IPS-11a (cell line): ENCODE results near the gene REXO5.

Experiments
- H3K4me3 ChIP-seq: one replicate; pipeline ENCODE4 v1.5.1; 2013; ENCODE audit warnings: low read depth, low read length, control low read depth

The REXO5 gene

GRCh38 chr16:20871258-20871657, 64.9 kb downstream of the REXO5 start:
- no peak overlapping the region for H3K4me3 ChIP-seq

- no peak overlapping the region for H3K4me3 ChIP-seq
Measured at GRCh38 chr16:20871941-20872815, 65.9 kb downstream of the REXO5 start.

- no peak overlapping the region for H3K4me3 ChIP-seq
Measured at GRCh38 chr16:20873331-20873730, 67.0 kb downstream of the REXO5 start.

- H3K4me3 ChIP-seq, result no peak overlapping the region
Measured at GRCh38 chr16:20874088-20874581, 67.8 kb downstream of the REXO5 start.

- no peak overlapping the region for H3K4me3 ChIP-seq
Measured at GRCh38 chr16:20875355-20875650, 69.0 kb downstream of the REXO5 start.

GRCh38 chr16:20878682-20879147, 72.4 kb downstream of the REXO5 start:
- no peak overlapping the region for H3K4me3 ChIP-seq

GRCh38 chr16:20879175-20880040, 73.1 kb downstream of the REXO5 start:
- H3K4me3 ChIP-seq, result no peak overlapping the region

GRCh38 chr16:20880867-20881502, 74.7 kb downstream of the REXO5 start:
- H3K4me3 ChIP-seq, result no peak overlapping the region

- H3K4me3 ChIP-seq, result no peak overlapping the region
Measured at GRCh38 chr16:20881503-20881878, 75.2 kb downstream of the REXO5 start.

GRCh38 chr16:20883554-20884239, 77.4 kb downstream of the REXO5 start:
- H3K4me3 ChIP-seq, result no peak overlapping the region

GRCh38 chr16:20884240-20884556, 77.9 kb downstream of the REXO5 start:
- H3K4me3 ChIP-seq, result no peak overlapping the region

GRCh38 chr16:20886320-20886719, 80.0 kb downstream of the REXO5 start:
- H3K4me3 ChIP-seq, result no peak overlapping the region

- no peak overlapping the region for H3K4me3 ChIP-seq
Measured at GRCh38 chr16:20887207-20887606, 80.9 kb downstream of the REXO5 start.

GRCh38 chr16:20889625-20890275, 83.4 kb downstream of the REXO5 start:
- H3K4me3 ChIP-seq, result no peak overlapping the region

- no peak overlapping the region for H3K4me3 ChIP-seq
Measured at GRCh38 chr16:20894388-20894787, 88.1 kb downstream of the REXO5 start.

- no peak overlapping the region for H3K4me3 ChIP-seq
Measured at GRCh38 chr16:20897253-20897897, 91.0 kb downstream of the REXO5 start.

- no peak overlapping the region for H3K4me3 ChIP-seq
Measured at GRCh38 chr16:20897922-20898321, 91.6 kb downstream of the REXO5 start.

- peak overlapping the region; percentile 86 for H3K4me3 ChIP-seq
Measured at GRCh38 chr16:20899071-20899470, 92.7 kb downstream of the REXO5 start.
